CD14-positive monocyte (primary cell): ENCODE results near the gene HEPN1. TPM values are rescaled to one million over a fixed set of nuclear protein-coding genes. Genes with fewer than 3 reads are reported as not detected.

Source experiments
- DNase-seq, 3 donors: peaks; one replicate each; pipeline ENCODE4 v3.0.0-alpha.2; 2011 to 2022
- H2AFZ ChIP-seq: 2 replicates; pipeline ENCODE4 v1.6.0; 2012; ENCODE audit warnings: mild to moderate bottlenecking, low read depth, low read length, inconsistent platforms; ENCODE audit not compliant: insufficient read depth, poor library complexity, severe bottlenecking
- H3K27ac ChIP-seq, 2 donors: 1 replicate in 1 of 2; 2 replicates in 1 of 2; pipeline ENCODE4 v1.5.1; 2012 to 2013; ENCODE audit warnings: low read length in 2 of 2, control low read depth in 1 of 2, inconsistent platforms in 1 of 2, low read depth in 1 of 2, mild to moderate bottlenecking in 1 of 2
- H3K27me3 ChIP-seq, 2 donors: one replicate each; pipeline versions ENCODE4 v1.6.0 to v1.6.1; 2011 to 2013; ENCODE audit warnings: low read length in 2 of 2; ENCODE audit not compliant: control insufficient read depth in 2 of 2, insufficient read depth in 2 of 2
- H3K36me3 ChIP-seq, 2 donors: replicated peaks in 1 of 2; 1 replicate in 1 of 2; 2 replicates in 1 of 2; pipeline versions ENCODE4 v1.5.1 to v1.6.1; 2012 to 2013; ENCODE audit warnings: low read length in 2 of 2, control low read depth in 1 of 2, inconsistent platforms in 1 of 2, mild to moderate bottlenecking in 1 of 2; ENCODE audit not compliant: insufficient read depth in 2 of 2, control insufficient read depth in 1 of 2
- H3K4me1 ChIP-seq, 2 donors: 1 replicate in 1 of 2; 2 replicates in 1 of 2; pipeline versions ENCODE4 v1.5.1 to v1.6.1; 2012 to 2013; ENCODE audit warnings: low read length in 2 of 2, control low read depth in 1 of 2, inconsistent platforms in 1 of 2, mild to moderate bottlenecking in 1 of 2, moderate library complexity in 1 of 2; ENCODE audit not compliant: insufficient read depth in 2 of 2, control insufficient read depth in 1 of 2
- H3K4me2 ChIP-seq: replicated peaks from 2 replicates; pipeline ENCODE3; 2012; ENCODE audit warnings: low read length, moderate library complexity, mild to moderate bottlenecking; ENCODE audit not compliant: poor library complexity, severe bottlenecking; ENCODE audit errors: extremely low read depth
- H3K4me3 ChIP-seq, 3 experiments: fragments of 200-600 bp in 1 of 3; sonication (generic) in 1 of 3; replicated peaks in 1 of 3; 1 replicate in 2 of 3; 2 replicates in 1 of 3; pipeline ENCODE4 v1.5.1; 2011 to 2013; ENCODE audit warnings: low read length in 3 of 3, mild to moderate bottlenecking in 3 of 3, control low read depth in 2 of 3, low read depth in 2 of 3, inconsistent platforms in 1 of 3, moderate library complexity in 1 of 3
- H3K79me2 ChIP-seq: 2 replicates; pipeline ENCODE4 v1.6.0; 2012; ENCODE audit warnings: mild to moderate bottlenecking, control low read depth, inconsistent platforms, low read length, moderate library complexity; ENCODE audit not compliant: insufficient read depth
- H3K9ac ChIP-seq: 2 replicates; pipeline ENCODE4 v1.6.0; 2017; ENCODE audit warnings: low read length, mild to moderate bottlenecking; ENCODE audit not compliant: insufficient read depth, poor library complexity, severe bottlenecking
- H3K9me3 ChIP-seq, 2 donors: replicated peaks in 1 of 2; 1 replicate in 1 of 2; 2 replicates in 1 of 2; pipeline versions ENCODE4 v1.5.1 to v1.6.1; 2012 to 2013; ENCODE audit warnings: low read length in 2 of 2, control low read depth in 1 of 2; ENCODE audit not compliant: control insufficient read depth in 1 of 2, insufficient read depth in 1 of 2
- H4K20me1 ChIP-seq: 2 replicates; pipeline ENCODE4 v1.6.0; 2012; ENCODE audit warnings: mild to moderate bottlenecking, low read length, control low read depth, moderate library complexity; ENCODE audit not compliant: insufficient read depth
- H3K27ac Mint-ChIP-seq, 7 donors: one replicate each; pipeline ENCODE4 v1.8.0; 2020; ENCODE audit warnings: mild to moderate bottlenecking in 7 of 7, mixed read lengths in 7 of 7, moderate library complexity in 6 of 7, inconsistent platforms in 2 of 7
- H3K27me3 Mint-ChIP-seq, 3 donors: one replicate each; pipeline ENCODE4 v1.8.0; 2021 to 2022; ENCODE audit warnings: low read depth in 3 of 3, mild to moderate bottlenecking in 3 of 3, mixed read lengths in 3 of 3, moderate library complexity in 3 of 3, inconsistent platforms in 1 of 3
- H3K36me3 Mint-ChIP-seq, 2 donors: one replicate each; pipeline ENCODE4 v1.8.0; 2020; ENCODE audit warnings: mixed read lengths in 2 of 2, inconsistent platforms in 1 of 2, mild to moderate bottlenecking in 1 of 2
- H3K4me1 Mint-ChIP-seq: one replicate; pipeline ENCODE4 v1.8.0; 2020; ENCODE audit warnings: mild to moderate bottlenecking, mixed read lengths
- H3K4me3 Mint-ChIP-seq, 2 donors: one replicate each; pipeline ENCODE4 v1.8.0; 2020; ENCODE audit warnings: mild to moderate bottlenecking in 2 of 2, mixed read lengths in 2 of 2, moderate library complexity in 1 of 2
- H3K9me3 Mint-ChIP-seq, 7 donors: one replicate each; pipeline ENCODE4 v1.8.0; 2020 to 2022; ENCODE audit warnings: mixed read lengths in 7 of 7, mild to moderate bottlenecking in 6 of 7, moderate library complexity in 6 of 7, inconsistent platforms in 2 of 7
- CTCF ChIP-seq: fragments of 200-600 bp; IDR thresholded peaks from one replicate; pipeline ENCODE4 v1.8.0; 2022; ENCODE audit warnings: antibody characterized with exemption, mild to moderate bottlenecking
- WGBS: methylation state at CpG from one replicate; pipeline ENCODE4 v1.1.5; 2013; ENCODE audit warnings: missing lambda C conversion rate; ENCODE audit not compliant: insufficient coverage; 5-methylcytosine and 5-hydroxymethylcytosine counted together
- intact Hi-C, 2 donors: fragments of 100-400 bp; cut with micrococcal nuclease; formaldehyde crosslinking; loops; one replicate each; pipeline versions ENCODE4 v1.15.0 to v1.15.1; 2023
- polyA plus RNA-seq, 3 donors: library from polyadenylated mRNA; depleted of rRNA in 1 of 3; unstranded in 2 of 3; stranded (reverse) in 1 of 3; fragments of 300-500 nt in 2 of 3; fragments of >200 nt in 1 of 3; fragmentation: Illumina TruSeq in 2 of 3; gene quantifications; 1 replicate in 2 of 3; 2 replicates in 1 of 3; pipeline ENCODE4 v1.2.3, GENCODE V29; 2012 to 2021

The HEPN1 gene
- polyA plus RNA-seq, 3 donors = not detected

GRCh38 chr11:124953753-124954589 is 34.9 kb downstream of the HEPN1 start, which contains the start of gene CCDC15:
TSS of gene CCDC15 (plus strand) at chr11:124954202. CDS start at chr11:124954733, 531 bp downstream.
- H3K9me3 Mint-ChIP-seq = peaks cover 0 to 5% (median 2%) of the 10 kb centered on the region in 7 donors
- Histone ChIP-seq H3K4me1 (peaks cover 11 to 18% of the 10 kb centered on the region in 2 donors), H2AFZ (peak within 1 kb of the TSS; percentile 98), H3K36me3 (no peaks in the 10 kb centered on the region), H3K9me3 (no peaks in the 10 kb centered on the region), H3K27me3 (peaks cover 3 to 7% of the 10 kb centered on the region in 2 donors), H4K20me1 (no peaks in the 10 kb centered on the region), H3K4me2 (peak within 1 kb of the TSS; percentile 80), H3K79me2 (peaks cover 6% of the 10 kb centered on the region), H3K4me3 (peak within 1 kb of the TSS; percentile 88 to 91 (median 90)), H3K27ac (peak within 1 kb of the TSS; percentile 46 to 85), H3K9ac (peak within 1 kb of the TSS; percentile 71)
- TF ChIP-seq CTCF = no peak
- intact Hi-C loops = loop anchor here in 1 of 2 donors (10.0 kb wide), 1 partner anchor 111 kb away; the partner anchor contains the start of gene SLC37A2
- H3K4me3 Mint-ChIP-seq = no peak within 1 kb of the TSS
- H3K27ac Mint-ChIP-seq = no peak within 1 kb of the TSS
- H3K27me3 Mint-ChIP-seq = peaks cover 0 to 4% (median 2%) of the 10 kb centered on the region in 3 donors
- under 1% methylated on average over 52 of the region's 54 CpGs for WGBS
- peak; percentile 90 to 92 (median 92) for DNase-seq
- H3K4me1 Mint-ChIP-seq = no peaks in the 10 kb centered on the region
- peaks cover 0 to 2% of the 10 kb centered on the region in 2 donors for H3K36me3 Mint-ChIP-seq

- Mint-ChIP-seq H3K4me1 (no peaks in the 10 kb centered on the region), H3K27ac (no peak overlapping the region), H3K36me3 (peaks cover 0 to 2% of the 10 kb centered on the region in 2 donors), H3K27me3 (peaks cover 0 to 2% (median 0%) of the 10 kb centered on the region in 3 donors), H3K9me3 (peaks cover 0 to 3% (median 0%) of the 10 kb centered on the region in 7 donors), H3K4me3 (no peak overlapping the region)
- H4K20me1 ChIP-seq = no peaks in the 10 kb centered on the region
- peak overlapping the region; percentile 80 for H3K4me2 ChIP-seq
- no peaks in the 10 kb centered on the region for H3K9me3 ChIP-seq
- 32% methylated on average over 3 of the region's 6 CpGs for WGBS
- no peak for DNase-seq
- H3K4me3 ChIP-seq = peak overlapping the region; percentile 88 to 91 (median 90)
- H3K27ac ChIP-seq = peak overlapping the region in 1 of 2 donors; percentile 85
- no peaks in the 10 kb centered on the region for H3K36me3 ChIP-seq
- peak overlapping the region; percentile 98 for H2AFZ ChIP-seq
- intact Hi-C loops = loop anchor here in 1 of 2 donors (10.0 kb wide), 1 partner anchor 110 kb away; the partner anchor contains the start of gene SLC37A2
- H3K27me3 ChIP-seq = peaks cover 3 to 7% of the 10 kb centered on the region in 2 donors
- peaks cover 11 to 18% of the 10 kb centered on the region in 2 donors for H3K4me1 ChIP-seq
- peaks cover 6% of the 10 kb centered on the region for H3K79me2 ChIP-seq
- peak overlapping the region; percentile 71 for H3K9ac ChIP-seq
- TF ChIP-seq CTCF = no peak
These were observed 35.5 kb downstream of the HEPN1 start for GRCh38 chr11:124954590-124954955.
